Peyer's patch (tissue), 4 donors: ENCODE measurements around the gene DOCK9.

ENCODE experiments used
- CTCF ChIP-seq, 6 experiments: fragments of 450-650 bp in 4 of 6; fragments of 200-600 bp in 2 of 6; sonication (generic) in 1 of 6; IDR thresholded peaks; one replicate each; pipeline ENCODE4 v1.5.1; 2017 to 2019; ENCODE audit warnings: antibody characterized with exemption in 6 of 6, mild to moderate bottlenecking in 3 of 6, moderate library complexity in 1 of 6
- POLR2A ChIP-seq, 2 donors: fragments of 450-650 bp; IDR thresholded peaks; one replicate each; pipeline ENCODE4 v1.5.1; 2017; ENCODE audit warnings: antibody characterized with exemption in 2 of 2, mild to moderate bottlenecking in 2 of 2, moderate library complexity in 2 of 2

DNA sequence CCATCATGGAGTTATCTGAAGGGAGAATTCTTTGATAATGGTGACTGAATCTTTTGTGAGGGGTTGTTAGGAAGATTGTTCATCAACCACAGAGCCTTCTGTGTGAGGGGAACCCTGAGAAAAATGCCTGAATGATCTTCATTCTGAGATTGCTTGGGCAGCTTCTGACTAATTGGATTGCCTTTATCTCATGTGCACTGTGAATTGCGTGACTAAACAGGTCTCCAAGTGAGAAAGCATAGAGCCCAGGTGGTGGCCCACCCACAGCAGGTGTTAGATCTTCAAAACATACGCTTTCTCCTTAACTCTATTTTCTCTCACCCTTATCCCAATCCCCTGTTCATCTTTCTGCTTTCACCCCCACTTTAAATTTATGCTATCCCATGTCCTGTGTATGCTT lies 58.3 kb downstream of the DOCK9 start:
- TF ChIP-seq CTCF (IDR thresholded peaks at IDR 0.05) (no peak), POLR2A (IDR thresholded peaks at IDR 0.05) (no peak)
